Fibroblast of mammary gland (primary cell): Measurements from ENCODE around the gene CDK5R1.

ENCODE experiments used
- DNase-seq: peaks from one replicate; pipeline ENCODE4 v3.0.0-alpha.2; 2010; ENCODE audit warnings: low read depth
- H3K4me3 ChIP-seq: 2 replicates; pipeline ENCODE4 v1.5.1; 2011; ENCODE audit warnings: low read depth, mild to moderate bottlenecking, low read length, moderate library complexity; ENCODE audit not compliant: control insufficient read depth
- CTCF ChIP-seq: conservative IDR thresholded peaks from 2 replicates; pipeline ENCODE4 v1.5.1; 2011; ENCODE audit warnings: low read depth, low read length, inconsistent platforms; ENCODE audit not compliant: control insufficient read depth, insufficient read depth

CDK5R1 gene

GRCh38 chr17:32486111-32486700 is 587 bp upstream of the CDK5R1 start:
- H3K4me3 ChIP-seq: peak overlapping the region; percentile 26
- DNase-seq: peak; percentile 61
- no peak for TF ChIP-seq CTCF

- no peak for DNase-seq
- TF ChIP-seq CTCF: no peak
- peak overlapping the region; percentile 38 for H3K4me3 ChIP-seq
Observed at GRCh38 chr17:32487473-32488176, 832 bp downstream of the CDK5R1 start.

- H3K4me3 ChIP-seq: no peak overlapping the region
- DNase-seq: no peak
- TF ChIP-seq CTCF: no peak
Observed at GRCh38 chr17:32488177-32488542, 1.4 kb downstream of the CDK5R1 start.

- H3K4me3 ChIP-seq: no peak overlapping the region
- TF ChIP-seq CTCF: no peak
- no peak for DNase-seq
Observed at GRCh38 chr17:32488604-32489180, 1.9 kb downstream of the CDK5R1 start.

- DNase-seq: no peak
- H3K4me3 ChIP-seq: no peak overlapping the region
- TF ChIP-seq CTCF: no peak
Observed at GRCh38 chr17:32489320-32490100, 2.7 kb downstream of the CDK5R1 start.

- TF ChIP-seq CTCF: no peak
- H3K4me3 ChIP-seq: no peak overlapping the region
Observed at GRCh38 chr17:32490101-32490482, 3.3 kb downstream of the CDK5R1 start.

More at GRCh38 chr17:32490101-32490482, 3.3 kb downstream of the CDK5R1 start:
- DNase-seq: no peak
